Transverse colon (tissue), 4 donors: ENCODE results near the gene MOCS1. TPM values are rescaled to one million over a fixed set of nuclear protein-coding genes. Genes with fewer than 3 reads are reported as not detected.

Source experiments
- DNase-seq: peaks from one replicate; pipeline ENCODE4 v3.0.0-alpha.2; 2019
- H3K27ac ChIP-seq, 4 donors: fragments of 200-600 bp; sonication (generic); 2 replicates each; pipeline ENCODE4 v1.5.1; 2016 to 2018; ENCODE audit warnings: inconsistent platforms in 4 of 4
- H3K27me3 ChIP-seq: fragments of 200-600 bp; sonication (generic); 2 replicates; pipeline ENCODE4 v1.5.1; 2017; ENCODE audit warnings: inconsistent platforms
- H3K36me3 ChIP-seq, 4 donors: fragments of 200-600 bp; sonication (generic); 2 replicates each; pipeline ENCODE4 v1.5.1; 2017 to 2019; ENCODE audit warnings: inconsistent platforms in 4 of 4
- H3K4me1 ChIP-seq, 4 donors: fragments of 200-600 bp; sonication (generic); 2 replicates each; pipeline ENCODE4 v1.5.1; 2017 to 2020; ENCODE audit warnings: inconsistent platforms in 4 of 4
- H3K4me3 ChIP-seq, 4 donors: fragments of 200-600 bp; sonication (generic); 1 replicate in 1 of 4; 2 replicates in 3 of 4; pipeline versions ENCODE4 v1.5.1 to v1.6.1; 2017 to 2019; ENCODE audit warnings: inconsistent platforms in 4 of 4
- H3K9me3 ChIP-seq, 2 donors: fragments of 200-600 bp; sonication (generic); 2 replicates each; pipeline ENCODE4 v1.5.1; 2017 to 2019; ENCODE audit warnings: inconsistent platforms in 2 of 2
- CTCF ChIP-seq, 5 experiments: fragments of 200-600 bp in 3 of 5; fragments of 450-650 bp in 2 of 5; sonication (generic) in 3 of 5; IDR thresholded peaks; 1 replicate in 2 of 5; 2 replicates in 3 of 5; pipeline ENCODE4 v1.5.1; 2016 to 2017; ENCODE audit warnings: antibody characterized with exemption in 5 of 5, inconsistent platforms in 3 of 5, mild to moderate bottlenecking in 2 of 5, moderate library complexity in 1 of 5
- EP300 ChIP-seq: sonication (generic); formaldehyde crosslinking; IDR thresholded peaks from one replicate; pipeline ENCODE4 v1.6.1; 2017; ENCODE audit warnings: antibody characterized with exemption, low read depth
- POLR2A ChIP-seq: fragments of 450-650 bp; IDR thresholded peaks from one replicate; pipeline ENCODE4 v1.6.1; 2016; ENCODE audit warnings: antibody characterized with exemption, mild to moderate bottlenecking, moderate library complexity
- POLR2AphosphoS5 ChIP-seq, 3 donors: sonication (generic); formaldehyde crosslinking; IDR thresholded peaks; one replicate each; pipeline ENCODE4 v1.6.1; 2016; ENCODE audit warnings: antibody characterized with exemption in 3 of 3
- WGBS, 2 donors: methylation state at CpG; one replicate each; pipeline ENCODE4 v1.1.5; 2018; ENCODE audit warnings: low coverage in 1 of 2; 5-methylcytosine and 5-hydroxymethylcytosine counted together
- in situ Hi-C, 4 donors: fragments of 200-750 bp; cut with MboI; loops; one replicate each; pipeline versions ENCODE4 v1.15.0 to v1.15.1; 2017; ENCODE audit warnings: low sequenced_read_pairs in 3 of 4, low pct_ligation_motif_present in 1 of 4, low pct_unique_long_range_greater_than_20kb in 1 of 4
- intact Hi-C: fragments of 100-400 bp; cut with DNase I; formaldehyde crosslinking; loops from one replicate; pipeline ENCODE4 v1.15.1; 2023; ENCODE audit warnings: low total_unique reads
- total RNA-seq, 4 donors: library from RNA; depleted of rRNA; stranded (reverse); fragments of >200 nt; gene quantifications; one replicate each; pipeline ENCODE4 v1.1.0, GENCODE V29; 2016

Gene MOCS1
- total RNA-seq, 4 donors from 2014 or later = 20.6 to 58.3 (median 42.3) TPM

GRCh38 chr6:39965751-39966150 is 31.5 kb upstream of the MOCS1 start:
- TF ChIP-seq EP300 = no peak
- no peak for TF ChIP-seq CTCF (IDR thresholded peaks at IDR 0.05)
- no peak for TF ChIP-seq POLR2A
- TF ChIP-seq POLR2AphosphoS5 (IDR thresholded peaks at IDR 0.05) = no peak
- no peak for DNase-seq
- in situ Hi-C loops = no loop called here
- Histone ChIP-seq H3K27me3 (no peaks in the 10 kb centered on the region), H3K4me3 (no peak overlapping the region), H3K27ac (no peak overlapping the region), H3K9me3 (no peaks in the 10 kb centered on the region), H3K36me3 (no peaks in the 10 kb centered on the region), H3K4me1 (no peaks in the 10 kb centered on the region)
- intact Hi-C loops = no loop called here
- 93 to 100% methylated on average over 2 of the region's 2 CpGs for WGBS, 2 donors

- no peak for DNase-seq
- intact Hi-C loops = no loop called here
- Histone ChIP-seq H3K4me3 (no peak overlapping the region), H3K4me1 (no peaks in the 10 kb centered on the region), H3K27ac (no peak overlapping the region), H3K36me3 (no peaks in the 10 kb centered on the region), H3K27me3 (no peaks in the 10 kb centered on the region), H3K9me3 (no peaks in the 10 kb centered on the region)
- in situ Hi-C loops = no loop called here
- TF ChIP-seq POLR2AphosphoS5 (IDR thresholded peaks at IDR 0.05) (no peak), EP300 (no peak), POLR2A (no peak), CTCF (IDR thresholded peaks at IDR 0.05) (no peak)
- 37 to 59% methylated on average over 2 of the region's 2 CpGs for WGBS, 2 donors
Measured at GRCh38 chr6:39964530-39964929, 30.3 kb upstream of the MOCS1 start.

GRCh38 chr6:39964094-39964493 is 29.8 kb upstream of the MOCS1 start:
- in situ Hi-C loops = no loop called here
- DNase-seq = no peak
- TF ChIP-seq POLR2A (no peak), EP300 (no peak), CTCF (IDR thresholded peaks at IDR 0.05) (no peak), POLR2AphosphoS5 (IDR thresholded peaks at IDR 0.05) (no peak)

GRCh38 chr6:39962831-39963230 is 28.6 kb upstream of the MOCS1 start:
- Histone ChIP-seq H3K4me1 (no peaks in the 10 kb centered on the region), H3K9me3 (no peaks in the 10 kb centered on the region), H3K4me3 (no peak overlapping the region), H3K27me3 (no peaks in the 10 kb centered on the region), H3K27ac (no peak overlapping the region), H3K36me3 (no peaks in the 10 kb centered on the region)
- TF ChIP-seq EP300 (no peak), CTCF (IDR thresholded peaks at IDR 0.05) (no peak)
- no peak for DNase-seq
- in situ Hi-C loops = no loop called here
- intact Hi-C loops = no loop called here
- 58 to 59% methylated on average over 4 of the region's 4 CpGs for WGBS, 2 donors

More at GRCh38 chr6:39964094-39964493, 29.8 kb upstream of the MOCS1 start:
- H3K4me3 ChIP-seq = no peak overlapping the region
- WGBS, 2 donors = 65 to 86% methylated on average over 5 to 6 of the region's 6 CpGs
- H3K36me3 ChIP-seq = no peaks in the 10 kb centered on the region
- no peaks in the 10 kb centered on the region for H3K4me1 ChIP-seq
- no peaks in the 10 kb centered on the region for H3K27me3 ChIP-seq
- H3K27ac ChIP-seq = no peak overlapping the region
- H3K9me3 ChIP-seq = no peaks in the 10 kb centered on the region
- intact Hi-C loops = no loop called here
